ENCODE measurements around the gene LGMN. TPM values are rescaled to one million over a fixed set of nuclear protein-coding genes. Genes with fewer than 3 reads are reported as not detected.

LGMN gene
- total RNA-seq, 1 experiment from 2014 or later: 48.8 TPM

- CTCF ChIA-PET: no interaction called here
- H3K4me2 ChIP-seq: no peak overlapping the region
Observed at GRCh38 chr14:92673601-92674150, 74.8 kb downstream of the LGMN start.

GRCh38 chr14:92670643-92671366, 77.6 kb downstream of the LGMN start:
- ChIA-PET POLR2A (ENCODE audit: unreplicated experiment) (no interaction called here), CTCF (no interaction called here)
- no peaks in the 10 kb centered on the region for H3K9me2 ChIP-seq (ENCODE audit: insufficient read depth)
- H3K79me2 ChIP-seq (ENCODE audit: low read depth): no peaks in the 10 kb centered on the region
- no peaks in the 10 kb centered on the region for H3K4me1 ChIP-seq (replicated peaks; ENCODE audit: insufficient read depth)
- H3K4me3 ChIP-seq: no peak overlapping the region
- no TSS peak for BruUV-seq (replicated peaks)
- H3K27ac ChIP-seq: no peak overlapping the region
- H4K20me1 ChIP-seq (ENCODE audit: insufficient read depth): no peaks in the 10 kb centered on the region
- H3K4me2 ChIP-seq: no peak overlapping the region
- H3F3A ChIP-seq (ENCODE audit: insufficient read depth, low read depth): no peaks in the 10 kb centered on the region
- H3K36me3 ChIP-seq (ENCODE audit: low read depth): no peaks in the 10 kb centered on the region; the same call in 1 of the 2 replicates
- intact Hi-C loops (cut with micrococcal nuclease; ENCODE audit: unreplicated experiment): no loop called here
- no peak overlapping the region for H2AFZ ChIP-seq
- no peaks in the 10 kb centered on the region for H3K9me3 ChIP-seq (ENCODE audit: insufficient read depth, low read depth)
- no peak for DNase-seq
- no peaks in the 10 kb centered on the region for H3K27me3 ChIP-seq (ENCODE audit: insufficient read depth, low read depth)
- TF ChIP-seq EZH2 (IDR thresholded peaks at IDR 0.05; ENCODE audit: low read depth) (no peak), CTCF (conservative IDR thresholded peaks at IDR 0.05) (no peak)

More at GRCh38 chr14:92673601-92674150, 74.8 kb downstream of the LGMN start:
- Histone ChIP-seq H2AFZ (no peak overlapping the region), H3K27me3 (ENCODE audit: insufficient read depth, low read depth) (no peaks in the 10 kb centered on the region), H3K4me3 (no peak overlapping the region), H4K20me1 (ENCODE audit: insufficient read depth) (no peaks in the 10 kb centered on the region), H3K79me2 (ENCODE audit: low read depth) (no peaks in the 10 kb centered on the region), H3K36me3 (ENCODE audit: low read depth) (0 out of 2 replicates have a peak, but pooled peaks cover 2% of the 10 kb centered on the region), H3K9me2 (ENCODE audit: insufficient read depth) (no peaks in the 10 kb centered on the region), H3F3A (ENCODE audit: insufficient read depth, low read depth) (no peaks in the 10 kb centered on the region), H3K27ac (no peak overlapping the region), H3K9me3 (ENCODE audit: insufficient read depth, low read depth) (no peaks in the 10 kb centered on the region), H3K4me1 (replicated peaks; ENCODE audit: insufficient read depth) (no peaks in the 10 kb centered on the region)
- no peak for TF ChIP-seq CTCF (conservative IDR thresholded peaks at IDR 0.05)
- TF ChIP-seq EZH2 (IDR thresholded peaks at IDR 0.05; ENCODE audit: low read depth): no peak
- BruUV-seq (replicated peaks): no TSS peak
- intact Hi-C loops (cut with micrococcal nuclease; ENCODE audit: unreplicated experiment): no loop called here
- no peak for DNase-seq
- POLR2A ChIA-PET (ENCODE audit: unreplicated experiment): no interaction called here

- TF ChIP-seq EZH2 (IDR thresholded peaks at IDR 0.05; ENCODE audit: low read depth) (no peak), CTCF (conservative IDR thresholded peaks at IDR 0.05) (no peak)
- Histone ChIP-seq H4K20me1 (ENCODE audit: insufficient read depth) (no peaks in the 10 kb centered on the region), H3K9me3 (ENCODE audit: insufficient read depth, low read depth) (no peaks in the 10 kb centered on the region), H3K36me3 (ENCODE audit: low read depth) (no peaks in the 10 kb centered on the region; the same call in 1 of the 2 replicates), H3K79me2 (ENCODE audit: low read depth) (no peaks in the 10 kb centered on the region), H3K27ac (no peak overlapping the region), H3K27me3 (ENCODE audit: insufficient read depth, low read depth) (no peaks in the 10 kb centered on the region), H3F3A (ENCODE audit: insufficient read depth, low read depth) (no peaks in the 10 kb centered on the region), H3K4me2 (no peak overlapping the region), H2AFZ (no peak overlapping the region), H3K9me2 (ENCODE audit: insufficient read depth) (no peaks in the 10 kb centered on the region), H3K4me3 (no peak overlapping the region), H3K4me1 (replicated peaks; ENCODE audit: insufficient read depth) (no peaks in the 10 kb centered on the region)
- BruUV-seq (replicated peaks): no TSS peak
- intact Hi-C loops (cut with micrococcal nuclease; ENCODE audit: unreplicated experiment): no loop called here
- ChIA-PET CTCF (no interaction called here), POLR2A (ENCODE audit: unreplicated experiment) (no interaction called here)
- DNase-seq: no peak
Observed at GRCh38 chr14:92670160-92670559, 78.3 kb downstream of the LGMN start.

Measured in PC-9 (cell line).